SK-N-SH (cell line): ENCODE results near the gene HMBS.

ENCODE experiments used
- EP300 ChIP-seq, 2 experiments: IDR thresholded peaks; 2 replicates each; pipeline versions ENCODE4 v1.4.0 to v1.6.1; 2012; ENCODE audit warnings: borderline replicate concordance in 1 of 2, low read depth in 1 of 2, low read length in 1 of 2
- FOXM1 ChIP-seq: IDR thresholded peaks from 2 replicates; pipeline ENCODE4 v1.4.0; 2012; ENCODE audit warnings: low read depth, mild to moderate bottlenecking
- POLR2AphosphoS5 ChIP-seq: IDR thresholded peaks from 2 replicates; pipeline ENCODE4 v1.6.1; 2012; ENCODE audit warnings: low read depth, low read length
- RAD21 ChIP-seq: IDR thresholded peaks from 2 replicates; pipeline ENCODE4 v1.6.1; 2012; ENCODE audit warnings: mild to moderate bottlenecking, low read length
- TAF1 ChIP-seq: IDR thresholded peaks from 2 replicates; pipeline ENCODE4 v1.6.1; 2012; ENCODE audit warnings: low read depth, mild to moderate bottlenecking, low read length, moderate library complexity, borderline replicate concordance
- TCF12 ChIP-seq: IDR thresholded peaks from 2 replicates; pipeline ENCODE4 v1.4.0; 2012
- TEAD4 ChIP-seq: IDR thresholded peaks from 2 replicates; pipeline ENCODE4 v1.4.0; 2012; ENCODE audit warnings: mild to moderate bottlenecking, borderline replicate concordance; ENCODE audit not compliant: insufficient read depth
- TF ChIP-seq, protein P1 (sequence below): fragments of 200-600 bp; sonication (generic); IDR thresholded peaks from 2 replicates; pipeline ENCODE4 v1.6.1; 2017; ENCODE audit warnings: antibody characterized with exemption, mild to moderate bottlenecking, moderate library complexity
- TF ChIP-seq, protein P2 (sequence below): IDR thresholded peaks from 2 replicates; pipeline ENCODE4 v1.4.0; 2012; ENCODE audit warnings: low read depth

DNA sequence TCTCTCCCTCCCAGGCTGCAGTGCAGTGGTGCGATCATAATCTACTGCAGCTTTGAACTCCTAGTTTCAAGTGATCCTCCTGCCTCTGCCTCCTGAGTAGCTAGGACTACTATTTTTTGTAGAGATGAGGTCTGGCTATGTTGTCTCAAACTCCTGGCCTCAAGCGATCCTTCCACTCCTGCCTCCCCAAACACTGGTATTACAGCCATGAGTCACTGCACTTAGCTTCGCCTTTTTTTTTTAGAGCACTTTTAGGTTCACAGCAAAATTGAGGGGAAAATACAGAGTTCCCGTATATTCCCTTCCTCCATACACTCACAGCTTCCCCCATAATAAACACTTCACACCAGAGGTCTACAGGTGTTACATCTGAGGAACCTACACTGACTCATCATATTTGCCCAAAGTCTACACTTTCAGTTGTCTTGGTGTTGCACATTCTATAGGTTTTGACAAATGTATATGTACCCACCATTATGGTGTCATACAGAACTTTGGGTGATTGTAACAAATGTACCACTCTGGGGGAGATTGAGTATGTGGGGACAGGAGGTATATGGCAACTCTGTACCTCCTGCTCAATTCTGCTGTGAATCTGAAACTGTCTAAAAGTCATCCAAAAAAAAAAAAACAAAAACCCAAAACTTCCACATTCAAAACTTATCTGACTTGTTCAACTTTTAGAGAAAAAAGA lies 42.7 kb upstream of the HMBS start:
- TF ChIP-seq, protein P1, sequence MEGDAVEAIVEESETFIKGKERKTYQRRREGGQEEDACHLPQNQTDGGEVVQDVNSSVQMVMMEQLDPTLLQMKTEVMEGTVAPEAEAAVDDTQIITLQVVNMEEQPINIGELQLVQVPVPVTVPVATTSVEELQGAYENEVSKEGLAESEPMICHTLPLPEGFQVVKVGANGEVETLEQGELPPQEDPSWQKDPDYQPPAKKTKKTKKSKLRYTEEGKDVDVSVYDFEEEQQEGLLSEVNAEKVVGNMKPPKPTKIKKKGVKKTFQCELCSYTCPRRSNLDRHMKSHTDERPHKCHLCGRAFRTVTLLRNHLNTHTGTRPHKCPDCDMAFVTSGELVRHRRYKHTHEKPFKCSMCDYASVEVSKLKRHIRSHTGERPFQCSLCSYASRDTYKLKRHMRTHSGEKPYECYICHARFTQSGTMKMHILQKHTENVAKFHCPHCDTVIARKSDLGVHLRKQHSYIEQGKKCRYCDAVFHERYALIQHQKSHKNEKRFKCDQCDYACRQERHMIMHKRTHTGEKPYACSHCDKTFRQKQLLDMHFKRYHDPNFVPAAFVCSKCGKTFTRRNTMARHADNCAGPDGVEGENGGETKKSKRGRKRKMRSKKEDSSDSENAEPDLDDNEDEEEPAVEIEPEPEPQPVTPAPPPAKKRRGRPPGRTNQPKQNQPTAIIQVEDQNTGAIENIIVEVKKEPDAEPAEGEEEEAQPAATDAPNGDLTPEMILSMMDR = no peak
- TF ChIP-seq POLR2AphosphoS5 (no peak), TCF12 (no peak), TEAD4 (no peak), EP300 (IDR thresholded peaks at IDR 0.05; ENCODE audit: borderline replicate concordance in 1 of 2, low read depth in 1 of 2, low read length in 1 of 2) (no peak), FOXM1 (no peak), RAD21 (no peak), TAF1 (no peak)
- TF ChIP-seq, protein P2, sequence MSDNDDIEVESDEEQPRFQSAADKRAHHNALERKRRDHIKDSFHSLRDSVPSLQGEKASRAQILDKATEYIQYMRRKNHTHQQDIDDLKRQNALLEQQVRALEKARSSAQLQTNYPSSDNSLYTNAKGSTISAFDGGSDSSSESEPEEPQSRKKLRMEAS = no peak
